HUES6 (cell line): Measurements from ENCODE around the gene PPP1R18.

Experiments used
- H3K27ac ChIP-seq: 2 replicates; pipeline ENCODE4 v1.7.0; 2013; ENCODE audit warnings: low read depth, mild to moderate bottlenecking, low read length, inconsistent platforms
- H3K27me3 ChIP-seq: 2 replicates; pipeline ENCODE4 v1.6.1; 2013; ENCODE audit warnings: low read length; ENCODE audit not compliant: control insufficient read depth, insufficient read depth
- H3K36me3 ChIP-seq: 2 replicates; pipeline ENCODE4 v1.6.1; 2013; ENCODE audit warnings: low read length; ENCODE audit not compliant: control insufficient read depth, insufficient read depth
- H3K4me1 ChIP-seq: 2 replicates; pipeline ENCODE4 v1.6.1; 2013; ENCODE audit warnings: low read length; ENCODE audit not compliant: control insufficient read depth, insufficient read depth
- H3K4me3 ChIP-seq: 2 replicates; pipeline ENCODE4 v1.5.1; 2013; ENCODE audit warnings: low read depth, low read length
- H3K9ac ChIP-seq: one replicate; pipeline ENCODE4 v1.6.1; 2013; ENCODE audit warnings: mild to moderate bottlenecking, low read length
- H3K9me3 ChIP-seq: 2 replicates; pipeline ENCODE4 v1.6.1; 2013; ENCODE audit warnings: low read depth, low read length; ENCODE audit not compliant: control insufficient read depth, insufficient read depth

PPP1R18 gene

GRCh38 chr6:30685157-30686008 is 1.1 kb downstream of the PPP1R18 start:
- H3K27ac ChIP-seq: no peak overlapping the region

GRCh38 chr6:30684386-30685156 is 1.9 kb downstream of the PPP1R18 start:
- Histone ChIP-seq H3K27me3 (no peaks in the 10 kb centered on the region), H3K4me1 (peaks cover 55% of the 10 kb centered on the region), H3K4me3 (peak overlapping the region; percentile 79), H3K9me3 (no peaks in the 10 kb centered on the region), H3K9ac (peak overlapping the region; percentile 57), H3K36me3 (no peaks in the 10 kb centered on the region), H3K27ac (no peak overlapping the region)

More at GRCh38 chr6:30685157-30686008, 1.1 kb downstream of the PPP1R18 start:
- no peaks in the 10 kb centered on the region for H3K36me3 ChIP-seq
- H3K4me1 ChIP-seq: peaks cover 54% of the 10 kb centered on the region
- H3K4me3 ChIP-seq: peak overlapping the region; percentile 79
- no peaks in the 10 kb centered on the region for H3K27me3 ChIP-seq
- H3K9me3 ChIP-seq: no peaks in the 10 kb centered on the region
- H3K9ac ChIP-seq: peak overlapping the region; percentile 81

- H3K4me3 ChIP-seq: peak overlapping the region; percentile 61
- H3K9me3 ChIP-seq: no peaks in the 10 kb centered on the region
- no peaks in the 10 kb centered on the region for H3K36me3 ChIP-seq
- no peaks in the 10 kb centered on the region for H3K27me3 ChIP-seq
- peaks cover 55% of the 10 kb centered on the region for H3K4me1 ChIP-seq
- peak overlapping the region; percentile 57 for H3K9ac ChIP-seq
- H3K27ac ChIP-seq: no peak overlapping the region
These were observed 2.5 kb downstream of the PPP1R18 start for GRCh38 chr6:30683980-30684338.

GRCh38 chr6:30683183-30683979 is 3.1 kb downstream of the PPP1R18 start:
- peak overlapping the region; percentile 72 for H3K9ac ChIP-seq
- peaks cover 3% of the 10 kb centered on the region; the same call in 1 of the 2 replicates for H3K36me3 ChIP-seq
- no peaks in the 10 kb centered on the region for H3K9me3 ChIP-seq
- H3K4me3 ChIP-seq: peak overlapping the region; percentile 61
- H3K27me3 ChIP-seq: no peaks in the 10 kb centered on the region
- peaks cover 55% of the 10 kb centered on the region for H3K4me1 ChIP-seq
- H3K27ac ChIP-seq: peak overlapping the region; percentile 35; the same call in 1 of the 2 replicates

GRCh38 chr6:30682143-30683117 is 4.0 kb downstream of the PPP1R18 start:
- Histone ChIP-seq H3K27ac (peak overlapping the region; percentile 35; the same call in 1 of the 2 replicates), H3K36me3 (peaks cover 8% of the 10 kb centered on the region), H3K4me3 (peak overlapping the region; percentile 61), H3K27me3 (no peaks in the 10 kb centered on the region), H3K4me1 (peaks cover 48% of the 10 kb centered on the region), H3K9me3 (no peaks in the 10 kb centered on the region), H3K9ac (peak overlapping the region; percentile 72)

GRCh38 chr6:30681766-30682142 is 4.7 kb downstream of the PPP1R18 start:
- no peaks in the 10 kb centered on the region for H3K9me3 ChIP-seq
- peak overlapping the region; percentile 35; the same call in 1 of the 2 replicates for H3K27ac ChIP-seq
- no peaks in the 10 kb centered on the region for H3K27me3 ChIP-seq
- H3K36me3 ChIP-seq: peaks cover 15% of the 10 kb centered on the region
- H3K4me3 ChIP-seq: no peak overlapping the region
- no peak overlapping the region for H3K9ac ChIP-seq
- peaks cover 48% of the 10 kb centered on the region for H3K4me1 ChIP-seq

- peaks cover 24% of the 10 kb centered on the region for H3K36me3 ChIP-seq
- no peaks in the 10 kb centered on the region for H3K27me3 ChIP-seq
- H3K9me3 ChIP-seq: no peaks in the 10 kb centered on the region
- H3K9ac ChIP-seq: no peak overlapping the region
- peaks cover 37% of the 10 kb centered on the region for H3K4me1 ChIP-seq
- no peak overlapping the region for H3K27ac ChIP-seq
- H3K4me3 ChIP-seq: peak overlapping the region; percentile 26; the same call in 1 of the 2 replicates
These were observed 6.5 kb downstream of the PPP1R18 start for GRCh38 chr6:30679765-30680535.

GRCh38 chr6:30678964-30679726 is 7.3 kb downstream of the PPP1R18 start:
- Histone ChIP-seq H3K27me3 (no peaks in the 10 kb centered on the region), H3K9me3 (no peaks in the 10 kb centered on the region), H3K4me3 (peak overlapping the region; percentile 47), H3K4me1 (peaks cover 32% of the 10 kb centered on the region), H3K27ac (no peak overlapping the region), H3K9ac (no peak overlapping the region), H3K36me3 (peaks cover 24% of the 10 kb centered on the region)

GRCh38 chr6:30676660-30677285 is 9.7 kb downstream of the PPP1R18 start:
- Histone ChIP-seq H3K36me3 (peaks cover 24% of the 10 kb centered on the region), H3K4me1 (peaks cover 13% of the 10 kb centered on the region), H3K27me3 (no peaks in the 10 kb centered on the region), H3K27ac (no peak overlapping the region), H3K4me3 (no peak overlapping the region), H3K9me3 (no peaks in the 10 kb centered on the region), H3K9ac (no peak overlapping the region)
